ENCODE results near the gene PSMD12.
"Not testable (repeated sequence)": the region's sequence is repeated elsewhere in the genome, so short reads cannot be mapped to it uniquely, and the experiment has no call there.

Gene PSMD12

GRCh38 chr17:67366193-67367157, at the start of gene PSMD12:
Gene PSMD12, minus strand, starts transcription at chr17:67366577. Its CDS starts 58 bp downstream, at chr17:67366519.
- Mint-ChIP-seq H3K27ac (peak within 1 kb of the TSS; percentile 92), H3K9me3 (no peaks in the 10 kb centered on the region), H3K4me3 (peak within 1 kb of the TSS; percentile 96), H3K36me3 (peaks cover 26% of the 10 kb centered on the region), H3K4me1 (peaks cover 52% of the 10 kb centered on the region), H3K27me3 (no peaks in the 10 kb centered on the region)
- CTCF ChIA-PET: interaction anchor here (0.9 to 4.7 kb wide), 2 partner anchors 9 to 109 kb away, joined by 3 to 33 read pairs; no protein-coding TSS in a partner anchor
- peak; percentile 94 for DNase-seq

GRCh38 chr17:67415291-67415690, 48.9 kb upstream of the PSMD12 start:
- H3K4me3 Mint-ChIP-seq: no peak overlapping the region
- peaks cover 28% of the 10 kb centered on the region for H3K36me3 Mint-ChIP-seq
- CTCF ChIA-PET: no interaction called here
- H3K27me3 Mint-ChIP-seq: no peaks in the 10 kb centered on the region
- DNase-seq: no peak
- no peak overlapping the region for H3K27ac Mint-ChIP-seq
- H3K9me3 Mint-ChIP-seq: peaks cover 7% of the 10 kb centered on the region
- H3K4me1 Mint-ChIP-seq: peaks cover 34% of the 10 kb centered on the region

- H3K27me3 Mint-ChIP-seq: no peaks in the 10 kb centered on the region
- no peak overlapping the region for H3K27ac Mint-ChIP-seq
- peaks cover 30% of the 10 kb centered on the region for H3K36me3 Mint-ChIP-seq
- H3K4me1 Mint-ChIP-seq: peaks cover 30% of the 10 kb centered on the region
- no peak for DNase-seq
- H3K9me3 Mint-ChIP-seq: peaks cover 7% of the 10 kb centered on the region
- CTCF ChIA-PET: no interaction called here
- no peak overlapping the region for H3K4me3 Mint-ChIP-seq
Observed at GRCh38 chr17:67414559-67414958, 48.2 kb upstream of the PSMD12 start.

GRCh38 chr17:67414130-67414529, 47.8 kb upstream of the PSMD12 start:
- H3K4me1 Mint-ChIP-seq: peaks cover 26% of the 10 kb centered on the region
- H3K9me3 Mint-ChIP-seq: peaks cover 7% of the 10 kb centered on the region
- H3K36me3 Mint-ChIP-seq: peaks cover 32% of the 10 kb centered on the region
- CTCF ChIA-PET: no interaction called here
- H3K4me3 Mint-ChIP-seq: no peak overlapping the region
- DNase-seq: no peak
- no peaks in the 10 kb centered on the region for H3K27me3 Mint-ChIP-seq
- H3K27ac Mint-ChIP-seq: peak overlapping the region; percentile 16

GRCh38 chr17:67413388-67413787, 47.0 kb upstream of the PSMD12 start:
- no peak for DNase-seq
- Mint-ChIP-seq H3K9me3 (peaks cover 7% of the 10 kb centered on the region), H3K4me1 (peaks cover 26% of the 10 kb centered on the region), H3K36me3 (peaks cover 33% of the 10 kb centered on the region), H3K27ac (no peak overlapping the region), H3K4me3 (no peak overlapping the region), H3K27me3 (no peaks in the 10 kb centered on the region)
- CTCF ChIA-PET: no interaction called here

GRCh38 chr17:67412941-67413340, 46.6 kb upstream of the PSMD12 start:
- peaks cover 33% of the 10 kb centered on the region for H3K36me3 Mint-ChIP-seq
- no peak overlapping the region for H3K27ac Mint-ChIP-seq
- DNase-seq: no peak
- H3K4me1 Mint-ChIP-seq: peaks cover 22% of the 10 kb centered on the region
- no peak overlapping the region for H3K4me3 Mint-ChIP-seq
- H3K27me3 Mint-ChIP-seq: no peaks in the 10 kb centered on the region
- CTCF ChIA-PET: no interaction called here
- H3K9me3 Mint-ChIP-seq: peaks cover 7% of the 10 kb centered on the region

GRCh38 chr17:67412032-67412431, 45.7 kb upstream of the PSMD12 start:
- H3K36me3 Mint-ChIP-seq: peaks cover 35% of the 10 kb centered on the region
- H3K27ac Mint-ChIP-seq: no peak overlapping the region
- H3K4me1 Mint-ChIP-seq: peaks cover 16% of the 10 kb centered on the region
- CTCF ChIA-PET: no interaction called here
- H3K9me3 Mint-ChIP-seq: peaks cover 7% of the 10 kb centered on the region
- no peaks in the 10 kb centered on the region for H3K27me3 Mint-ChIP-seq
- DNase-seq: no peak
- H3K4me3 Mint-ChIP-seq: no peak overlapping the region

- Mint-ChIP-seq H3K36me3 (peaks cover 35% of the 10 kb centered on the region), H3K27me3 (no peaks in the 10 kb centered on the region), H3K9me3 (peaks cover 7% of the 10 kb centered on the region), H3K27ac (no peak overlapping the region), H3K4me3 (no peak overlapping the region), H3K4me1 (peaks cover 16% of the 10 kb centered on the region)
- no peak for DNase-seq
- CTCF ChIA-PET: interaction anchor here (1.0 kb wide), 1 partner anchor 32 kb away, joined by 3 read pairs; no protein-coding TSS in a partner anchor
Observed at GRCh38 chr17:67411397-67411796, 45.0 kb upstream of the PSMD12 start.

- H3K9me3 Mint-ChIP-seq, CTCF ChIA-PET, H3K4me3 Mint-ChIP-seq, H3K27me3 Mint-ChIP-seq, DNase-seq, H3K27ac Mint-ChIP-seq: not testable (repeated sequence)
- peaks cover 28% of the 10 kb centered on the region for H3K36me3 Mint-ChIP-seq
- H3K4me1 Mint-ChIP-seq: peaks cover 23% of the 10 kb centered on the region
Observed at GRCh38 chr17:67408455-67408830, 42.1 kb upstream of the PSMD12 start.

GRCh38 chr17:67403483-67403882, 37.1 kb upstream of the PSMD12 start:
- Mint-ChIP-seq H3K9me3 (no peaks in the 10 kb centered on the region), H3K27me3 (no peaks in the 10 kb centered on the region), H3K4me3 (no peak overlapping the region), H3K4me1 (peaks cover 57% of the 10 kb centered on the region), H3K27ac (no peak overlapping the region), H3K36me3 (peaks cover 21% of the 10 kb centered on the region)
- CTCF ChIA-PET: no interaction called here
- DNase-seq: no peak

- H3K9me3 Mint-ChIP-seq: no peaks in the 10 kb centered on the region
- CTCF ChIA-PET: no interaction called here
- peak overlapping the region; percentile 24 for H3K27ac Mint-ChIP-seq
- DNase-seq: no peak
- H3K4me1 Mint-ChIP-seq: peaks cover 60% of the 10 kb centered on the region
- H3K4me3 Mint-ChIP-seq: no peak overlapping the region
- peaks cover 25% of the 10 kb centered on the region for H3K36me3 Mint-ChIP-seq
- H3K27me3 Mint-ChIP-seq: no peaks in the 10 kb centered on the region
Observed at GRCh38 chr17:67403065-67403464, 36.7 kb upstream of the PSMD12 start.

- Mint-ChIP-seq H3K27me3 (no peaks in the 10 kb centered on the region), H3K9me3 (no peaks in the 10 kb centered on the region), H3K4me1 (peaks cover 67% of the 10 kb centered on the region), H3K27ac (peak overlapping the region; percentile 66), H3K4me3 (no peak overlapping the region), H3K36me3 (peaks cover 27% of the 10 kb centered on the region)
- no peak for DNase-seq
- CTCF ChIA-PET: no interaction called here
Observed at GRCh38 chr17:67401598-67402504, 35.5 kb upstream of the PSMD12 start.

GRCh38 chr17:67401106-67401505, 34.7 kb upstream of the PSMD12 start:
- Mint-ChIP-seq H3K27ac (peak overlapping the region; percentile 81), H3K9me3 (no peaks in the 10 kb centered on the region), H3K27me3 (no peaks in the 10 kb centered on the region), H3K4me3 (no peak overlapping the region), H3K36me3 (peaks cover 24% of the 10 kb centered on the region), H3K4me1 (peaks cover 67% of the 10 kb centered on the region)
- CTCF ChIA-PET: interaction anchor here (1.1 kb wide), 1 partner anchor 75 kb away, joined by 4 read pairs; no protein-coding TSS in a partner anchor
- no peak for DNase-seq

- Mint-ChIP-seq H3K4me3 (peak overlapping the region; percentile 43), H3K27ac (peak overlapping the region; percentile 86), H3K36me3 (peaks cover 23% of the 10 kb centered on the region), H3K9me3 (no peaks in the 10 kb centered on the region), H3K27me3 (no peaks in the 10 kb centered on the region), H3K4me1 (peaks cover 69% of the 10 kb centered on the region)
- no peak for DNase-seq
- CTCF ChIA-PET: interaction anchor here (1.1 kb wide), 1 partner anchor 76 kb away, joined by 4 read pairs; no protein-coding TSS in a partner anchor
Observed at GRCh38 chr17:67400193-67400592, 33.8 kb upstream of the PSMD12 start.
